Mammary epithelial cell (primary cell): ENCODE results near the gene SBNO2.

ENCODE experiments used
- CTCF ChIP-seq, 2 donors: IDR thresholded peaks in 1 of 2; conservative IDR thresholded peaks in 1 of 2; 2 replicates each; pipeline ENCODE4 v1.5.1; 2011 to 2012; ENCODE audit warnings: inconsistent platforms in 2 of 2, low read length in 2 of 2, mild to moderate bottlenecking in 2 of 2, control low read depth in 1 of 2, low read depth in 1 of 2; ENCODE audit not compliant: insufficient read depth in 1 of 2; ENCODE audit errors: extremely low read depth in 1 of 2
- EZH2 ChIP-seq: IDR thresholded peaks from 2 replicates; pipeline ENCODE4 v1.6.1; 2012; ENCODE audit warnings: low read length, inconsistent platforms, borderline replicate concordance

- TF ChIP-seq EZH2 (no peak), CTCF (conservative IDR thresholded peaks at IDR 0.05 in 1 of 2, IDR thresholded peaks at IDR 0.05 in 1 of 2; ENCODE audit: extremely low read depth in 1 of 2, insufficient read depth in 1 of 2, low read depth in 1 of 2, low read length in 2 of 2) (no peak)
Measured at GRCh38 chr19:1136201-1136600, 37.9 kb downstream of the SBNO2 start.
